NB4 (cell line): Measurements from ENCODE around the gene TMC6.

Experiments used
- CTCF ChIP-seq: IDR thresholded peaks from one replicate; pipeline ENCODE4 v1.5.1; 2012; ENCODE audit warnings: low read depth, low read length
- MAX ChIP-seq: IDR thresholded peaks from 2 replicates; pipeline ENCODE4 v1.6.1; 2011; ENCODE audit warnings: low read depth, low read length
- POLR2A ChIP-seq: IDR thresholded peaks from 2 replicates; pipeline ENCODE4 v1.6.1; 2011; ENCODE audit warnings: mild to moderate bottlenecking; ENCODE audit not compliant: insufficient read length; ENCODE audit errors: extremely low read depth

- TF ChIP-seq CTCF, result no peak
- TF ChIP-seq POLR2A, result no peak
- TF ChIP-seq MAX, result no peak
Observed at GRCh38 chr17:78096093-78096492, 32.5 kb downstream of the TMC6 start.
